GM23248 (cell line): ENCODE data around the gene RNF121.

Experiments
- EZH2 ChIP-seq: fragments of 200-600 bp; sonication (generic); IDR thresholded peaks from 2 replicates; pipeline ENCODE4 v1.6.1; 2018; ENCODE audit warnings: antibody characterized with exemption, mild to moderate bottlenecking; ENCODE audit not compliant: insufficient read depth, poor library complexity, severe bottlenecking
- EZH2phosphoT487 ChIP-seq: fragments of 200-600 bp; sonication (generic); IDR thresholded peaks from 2 replicates; pipeline ENCODE4 v1.6.1; 2018; ENCODE audit warnings: antibody characterized with exemption, moderate library complexity, mild to moderate bottlenecking, low read depth; ENCODE audit not compliant: insufficient read depth

GRCh38 chr11:71986131-71986530, 57.3 kb downstream of the RNF121 start:
- no peak for TF ChIP-seq EZH2
- no peak for TF ChIP-seq EZH2phosphoT487
